Adipocyte (in vitro differentiated cells): ENCODE results near the gene C11orf97.

Source experiments
- DNase-seq: peaks from one replicate; pipeline ENCODE4 v3.0.0-alpha.2; 2015; ENCODE audit warnings: low read depth
- H3K27me3 ChIP-seq: replicated peaks from 2 replicates; pipeline ENCODE4 v1.7.0; 2013; ENCODE audit warnings: mild to moderate bottlenecking, low read length, moderate library complexity; ENCODE audit not compliant: control insufficient read depth, insufficient read depth
- H3K36me3 ChIP-seq: 2 replicates; pipeline ENCODE4 v1.7.0; 2013; ENCODE audit warnings: low read length, mild to moderate bottlenecking, moderate library complexity; ENCODE audit not compliant: control insufficient read depth, insufficient read depth, severe bottlenecking
- H3K4me1 ChIP-seq: 2 replicates; pipeline ENCODE4 v1.7.0; 2013; ENCODE audit warnings: mild to moderate bottlenecking, low read length, moderate library complexity; ENCODE audit not compliant: control insufficient read depth, insufficient read depth
- H3K4me3 ChIP-seq: 2 replicates; pipeline ENCODE4 v1.7.0; 2013; ENCODE audit warnings: mild to moderate bottlenecking, low read length, moderate library complexity
- H3K9ac ChIP-seq: 2 replicates; pipeline ENCODE4 v1.7.0; 2013; ENCODE audit warnings: mild to moderate bottlenecking, low read length, moderate library complexity
- H3K9me3 ChIP-seq: 2 replicates; pipeline ENCODE4 v1.7.0; 2013; ENCODE audit warnings: mild to moderate bottlenecking, low read length, moderate library complexity; ENCODE audit not compliant: control insufficient read depth

C11orf97 gene

DNA sequence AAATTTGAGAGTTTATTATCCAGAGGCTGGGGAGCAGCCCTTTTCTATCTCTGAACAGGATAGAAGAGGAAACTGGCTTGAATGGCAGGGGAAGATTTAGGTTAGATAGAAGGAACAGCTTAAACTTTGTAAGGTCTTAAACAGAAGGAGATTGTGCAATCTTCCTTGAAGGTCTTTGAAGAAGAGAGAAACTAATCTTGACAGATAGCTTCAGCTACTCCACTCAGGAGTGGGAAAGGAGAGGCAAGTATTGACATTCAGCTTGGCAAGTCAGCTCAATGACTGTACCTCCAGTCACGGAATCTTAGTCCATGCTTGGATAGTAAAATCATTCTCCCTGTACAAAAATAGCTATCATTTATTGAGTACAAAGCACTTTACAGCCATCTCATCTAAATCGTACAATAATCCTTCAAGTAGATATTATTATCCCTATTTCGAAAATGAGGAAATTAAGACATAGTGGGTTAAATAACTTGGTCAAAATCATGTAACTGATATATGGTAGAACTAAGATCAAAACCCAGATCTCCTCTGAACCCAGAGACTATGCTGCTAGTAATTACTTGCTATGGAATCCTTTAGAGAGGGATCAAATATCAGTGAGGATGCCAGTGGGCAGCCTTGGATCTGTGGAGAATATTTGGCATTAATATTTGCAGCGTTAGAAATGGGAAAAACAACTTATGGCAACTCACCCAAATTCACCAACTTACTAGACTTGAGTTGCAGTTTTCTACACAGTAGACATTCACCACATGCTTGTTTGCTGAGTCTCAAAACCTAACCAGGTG, 14.6 kb downstream of the C11orf97 start:
- no peak for DNase-seq
- H3K27me3 ChIP-seq, result no peaks in the 10 kb centered on the region
- H3K36me3 ChIP-seq, result no peaks in the 10 kb centered on the region

DNA sequence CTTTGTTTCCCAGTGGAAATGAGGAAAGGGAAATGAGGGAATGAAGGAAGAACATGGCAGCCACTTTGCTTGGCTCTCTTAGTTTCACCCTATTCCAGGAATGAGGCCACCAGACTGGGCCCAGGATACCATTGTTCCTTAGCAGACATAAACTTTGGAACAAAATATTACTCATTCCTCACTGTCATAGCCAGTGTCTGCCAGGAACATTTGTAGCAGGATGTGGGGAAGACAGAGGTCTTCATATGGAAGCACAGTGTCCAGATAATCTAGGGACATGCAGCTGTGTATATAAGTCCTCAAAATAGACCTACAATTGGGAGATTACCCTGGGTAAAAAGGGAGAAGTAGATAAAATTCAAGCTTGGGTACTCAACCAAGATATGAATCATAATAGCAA, 16.3 kb downstream of the C11orf97 start:
- no peak for DNase-seq
- H3K9ac ChIP-seq, result no peak overlapping the region

More for the DNA sequence above, 14.6 kb downstream of the C11orf97 start:
- H3K4me1 ChIP-seq, result peaks cover 7% of the 10 kb centered on the region
- H3K4me3 ChIP-seq, result no peak overlapping the region
- no peaks in the 10 kb centered on the region for H3K9me3 ChIP-seq
- no peak overlapping the region for H3K9ac ChIP-seq

DNA sequence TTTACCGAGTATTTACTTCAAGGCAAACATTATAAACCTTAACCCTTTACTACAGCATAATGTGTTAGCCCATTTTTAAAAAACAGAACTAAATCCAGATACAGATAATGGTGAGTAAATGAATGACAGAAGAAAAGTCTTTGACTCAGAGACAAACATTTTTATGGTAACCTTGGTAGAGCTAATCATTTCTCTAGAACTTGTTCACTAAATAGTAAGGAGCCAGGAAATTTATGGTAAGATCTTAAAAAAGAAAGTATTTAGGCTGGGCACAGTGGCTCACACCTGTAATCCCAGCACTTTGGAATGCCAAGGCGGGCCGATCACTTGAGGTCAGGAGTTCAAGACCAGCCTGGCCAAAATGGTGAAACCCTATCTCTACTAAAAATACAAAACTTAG, 19.9 kb downstream of the C11orf97 start:
- H3K27me3 ChIP-seq, result no peaks in the 10 kb centered on the region
- DNase-seq, result no peak
- no peak overlapping the region for H3K9ac ChIP-seq
- no peaks in the 10 kb centered on the region for H3K9me3 ChIP-seq
- H3K4me3 ChIP-seq, result no peak overlapping the region
- H3K4me1 ChIP-seq, result peaks cover 30% of the 10 kb centered on the region
- H3K36me3 ChIP-seq, result no peaks in the 10 kb centered on the region

More for the DNA sequence above, 16.3 kb downstream of the C11orf97 start:
- Histone ChIP-seq H3K27me3 (no peaks in the 10 kb centered on the region), H3K4me1 (peaks cover 14% of the 10 kb centered on the region), H3K4me3 (no peak overlapping the region), H3K9me3 (no peaks in the 10 kb centered on the region), H3K36me3 (no peaks in the 10 kb centered on the region)

DNA sequence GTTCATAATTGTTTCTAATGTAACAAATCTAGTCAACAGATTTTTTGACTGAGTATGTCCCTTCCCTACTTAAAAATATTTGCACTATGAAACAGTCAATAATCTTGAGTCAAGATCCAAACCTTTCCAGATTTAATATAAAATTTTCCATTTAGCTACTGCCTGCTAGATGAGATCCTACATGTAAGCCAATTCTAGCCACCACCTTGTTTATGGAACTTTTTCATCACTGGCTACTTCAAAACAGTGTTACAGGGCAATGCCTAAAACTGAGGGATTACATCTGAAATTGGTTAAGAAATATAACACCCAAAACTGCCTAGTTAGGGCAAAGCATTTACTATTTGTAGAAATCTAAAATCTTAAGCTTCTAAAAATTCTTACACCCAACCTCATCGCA, 20.9 kb downstream of the C11orf97 start:
- H3K27me3 ChIP-seq, result no peaks in the 10 kb centered on the region

DNA sequence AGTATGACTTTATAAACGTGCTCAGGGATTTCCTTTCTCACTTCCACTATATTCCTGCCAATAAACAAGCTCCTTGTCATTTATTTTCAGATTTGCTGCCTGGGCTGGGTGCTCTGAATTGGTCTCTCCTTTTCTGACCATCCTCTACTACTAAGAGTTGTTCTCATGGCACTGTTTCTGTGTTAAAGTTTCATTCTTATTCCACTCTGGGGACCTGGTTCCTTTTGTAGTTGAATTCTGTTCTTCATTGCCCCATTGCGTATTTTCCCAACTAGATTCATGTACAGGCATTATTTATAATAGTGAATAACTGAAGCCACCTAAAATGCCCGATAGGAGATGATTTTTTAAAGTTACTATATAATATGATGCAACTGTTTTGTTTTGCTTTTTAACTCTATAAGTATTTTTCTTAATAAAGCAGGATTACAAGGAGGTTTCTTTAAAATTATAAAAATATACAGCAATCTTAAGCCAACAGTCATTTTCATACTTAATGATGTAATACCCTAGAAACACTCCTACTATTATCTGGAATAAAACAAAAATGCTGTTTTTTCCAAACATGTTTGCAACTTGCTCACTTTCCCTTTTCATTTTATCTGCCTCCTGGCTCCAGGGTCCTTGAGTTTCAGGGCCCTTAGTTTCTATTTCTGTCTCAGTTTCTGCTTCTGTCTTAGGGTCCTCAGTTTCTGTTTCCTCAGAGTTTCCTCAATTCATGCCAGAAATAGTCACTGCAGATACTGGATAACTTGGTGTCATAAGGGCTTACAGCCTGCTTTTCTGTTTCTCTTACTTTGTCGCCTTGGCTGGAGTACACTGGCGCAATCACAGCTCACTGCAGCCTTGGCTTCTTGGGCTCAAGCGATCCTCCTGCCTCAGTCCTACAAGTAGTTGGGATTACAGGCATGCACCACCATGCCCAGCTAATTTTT, 21.7 kb downstream of the C11orf97 start:
- H3K9me3 ChIP-seq, result no peaks in the 10 kb centered on the region
- H3K9ac ChIP-seq, result peak overlapping the region; percentile 57
- H3K4me1 ChIP-seq, result peaks cover 36% of the 10 kb centered on the region
- DNase-seq, result no peak
- peak overlapping the region; percentile 58 for H3K4me3 ChIP-seq
- H3K36me3 ChIP-seq, result no peaks in the 10 kb centered on the region
- H3K27me3 ChIP-seq, result no peaks in the 10 kb centered on the region

More for the DNA sequence above, 20.9 kb downstream of the C11orf97 start:
- Histone ChIP-seq H3K4me3 (peak overlapping the region; percentile 58), H3K36me3 (no peaks in the 10 kb centered on the region), H3K4me1 (peaks cover 36% of the 10 kb centered on the region), H3K9ac (no peak overlapping the region), H3K9me3 (no peaks in the 10 kb centered on the region)
- no peak for DNase-seq

DNA sequence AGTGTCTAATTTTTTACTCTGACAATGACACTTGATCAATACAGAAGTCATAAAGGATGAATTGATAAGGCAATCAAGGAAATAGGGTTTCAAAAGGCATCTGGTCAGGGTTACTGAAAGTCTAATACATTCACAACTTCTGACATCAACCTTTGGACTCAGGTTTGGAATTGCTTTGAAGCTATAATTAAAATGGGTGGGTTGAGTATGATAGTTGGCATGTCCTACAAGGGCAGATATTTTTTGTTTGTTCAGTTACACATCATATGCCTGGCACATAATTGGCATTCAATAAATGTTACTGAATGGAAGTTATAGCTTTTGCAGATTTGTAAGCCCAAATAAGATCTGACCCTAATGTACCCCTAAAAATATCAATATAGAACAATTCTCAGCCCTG, 24.1 kb downstream of the C11orf97 start:
- peak overlapping the region; percentile 22 for H3K4me3 ChIP-seq
- H3K9me3 ChIP-seq, result no peaks in the 10 kb centered on the region
- no peak for DNase-seq
- H3K36me3 ChIP-seq, result no peaks in the 10 kb centered on the region
- H3K27me3 ChIP-seq, result no peaks in the 10 kb centered on the region
- peaks cover 36% of the 10 kb centered on the region for H3K4me1 ChIP-seq
- no peak overlapping the region for H3K9ac ChIP-seq

DNA sequence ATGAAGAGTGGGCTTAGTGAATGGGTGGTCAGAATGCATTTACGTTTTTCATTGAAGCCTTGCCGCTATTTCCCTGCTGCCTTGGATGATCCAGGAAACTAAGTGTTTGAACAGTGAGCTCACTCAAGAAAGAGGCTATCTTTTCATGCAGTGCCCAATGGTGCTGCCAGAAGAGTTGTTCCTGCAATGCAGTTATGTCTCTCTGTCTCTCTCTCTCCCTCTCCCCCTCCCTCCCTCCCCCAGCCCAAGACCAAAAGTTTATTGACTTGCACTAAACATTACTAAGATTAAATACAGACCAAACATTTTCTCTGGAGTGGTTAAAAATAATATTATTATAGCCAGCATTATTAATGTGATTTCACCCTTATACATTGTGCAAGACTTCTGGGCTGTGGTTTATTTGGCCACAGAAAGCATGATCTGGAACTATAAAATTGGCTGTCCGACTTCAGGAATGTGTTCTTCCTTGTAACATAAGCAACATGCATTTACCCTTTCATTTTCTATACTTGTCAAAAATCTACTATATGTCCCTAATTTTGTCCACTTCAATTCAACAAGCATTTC, 24.9 kb downstream of the C11orf97 start:
- H3K9me3 ChIP-seq, result no peaks in the 10 kb centered on the region
- no peaks in the 10 kb centered on the region for H3K36me3 ChIP-seq
- H3K9ac ChIP-seq, result peak overlapping the region; percentile 18
- H3K4me3 ChIP-seq, result peak overlapping the region; percentile 63
- peak; percentile 63 for DNase-seq
- peaks cover 36% of the 10 kb centered on the region for H3K4me1 ChIP-seq
- no peaks in the 10 kb centered on the region for H3K27me3 ChIP-seq

DNA sequence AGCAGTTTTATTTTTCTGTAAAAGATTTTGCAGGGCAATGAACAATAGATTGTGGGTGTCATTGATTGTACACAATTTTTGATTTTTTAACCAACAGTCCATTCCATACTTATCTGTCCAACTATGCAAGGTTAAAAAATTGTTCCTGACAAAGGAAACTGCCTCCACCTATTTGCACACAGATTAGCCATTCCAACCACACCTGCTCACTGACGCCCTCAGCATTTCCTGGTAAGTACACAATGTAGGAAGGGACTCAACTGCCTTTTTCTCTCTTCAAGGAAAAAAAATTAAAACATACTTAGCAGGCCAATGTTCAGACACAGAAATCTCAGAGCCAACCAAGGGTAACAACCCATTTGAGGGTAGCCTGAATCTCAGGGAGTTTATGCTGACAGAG, 27.2 kb downstream of the C11orf97 start:
- DNase-seq, result no peak
- Histone ChIP-seq H3K4me1 (peaks cover 29% of the 10 kb centered on the region), H3K9ac (no peak overlapping the region), H3K36me3 (no peaks in the 10 kb centered on the region), H3K4me3 (no peak overlapping the region), H3K27me3 (no peaks in the 10 kb centered on the region), H3K9me3 (no peaks in the 10 kb centered on the region)

DNA sequence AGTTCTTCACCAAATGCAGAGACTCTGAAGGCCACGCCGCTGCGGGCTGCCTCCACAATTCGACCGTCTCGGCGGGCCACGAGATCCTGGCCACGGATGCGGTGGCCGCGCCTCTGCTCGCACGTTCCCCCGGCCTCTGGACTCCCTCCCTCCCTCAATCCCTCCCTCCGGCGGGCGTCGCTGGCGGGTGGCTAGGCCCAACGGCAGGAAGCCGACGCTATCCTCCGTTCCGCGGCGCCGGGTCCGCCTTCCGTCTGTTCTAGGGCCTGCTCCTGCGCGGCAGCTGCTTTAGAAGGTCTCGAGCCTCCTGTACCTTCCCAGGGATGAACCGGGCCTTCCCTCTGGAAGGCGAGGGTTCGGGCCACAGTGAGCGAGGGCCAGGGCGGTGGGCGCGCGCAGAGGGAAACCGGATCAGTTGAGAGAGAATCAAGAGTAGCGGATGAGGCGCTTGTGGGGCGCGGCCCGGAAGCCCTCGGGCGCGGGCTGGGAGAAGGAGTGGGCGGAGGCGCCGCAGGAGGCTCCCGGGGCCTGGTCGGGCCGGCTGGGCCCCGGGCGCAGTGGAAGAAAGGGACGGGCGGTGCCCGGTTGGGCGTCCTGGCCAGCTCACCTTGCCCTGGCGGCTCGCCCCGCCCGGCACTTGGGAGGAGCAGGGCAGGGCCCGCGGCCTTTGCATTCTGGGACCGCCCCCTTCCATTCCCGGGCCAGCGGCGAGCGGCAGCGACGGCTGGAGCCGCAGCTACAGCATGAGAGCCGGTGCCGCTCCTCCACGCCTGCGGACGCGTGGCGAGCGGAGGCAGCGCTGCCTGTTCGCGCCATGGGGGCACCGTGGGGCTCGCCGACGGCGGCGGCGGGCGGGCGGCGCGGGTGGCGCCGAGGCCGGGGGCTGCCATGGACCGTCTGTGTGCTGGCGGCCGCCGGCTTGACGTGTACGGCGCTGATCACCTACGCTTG, 31.7 kb downstream of the C11orf97 start, which contains the start of gene FUT4:
Gene FUT4, plus strand, starts transcription at position 227 of the 951 bp plus-strand sequence. Its CDS starts 213 bp downstream, at position 440.
- H3K27me3 ChIP-seq, result no peaks in the 10 kb centered on the region
- DNase-seq, result peak; percentile 84
- peaks cover 2% of the 10 kb centered on the region for H3K36me3 ChIP-seq
- peak within 1 kb of the TSS; percentile 94 for H3K9ac ChIP-seq
- H3K9me3 ChIP-seq, result no peaks in the 10 kb centered on the region
- peaks cover 40% of the 10 kb centered on the region for H3K4me1 ChIP-seq
- peak within 1 kb of the TSS; percentile 83 for H3K4me3 ChIP-seq

DNA sequence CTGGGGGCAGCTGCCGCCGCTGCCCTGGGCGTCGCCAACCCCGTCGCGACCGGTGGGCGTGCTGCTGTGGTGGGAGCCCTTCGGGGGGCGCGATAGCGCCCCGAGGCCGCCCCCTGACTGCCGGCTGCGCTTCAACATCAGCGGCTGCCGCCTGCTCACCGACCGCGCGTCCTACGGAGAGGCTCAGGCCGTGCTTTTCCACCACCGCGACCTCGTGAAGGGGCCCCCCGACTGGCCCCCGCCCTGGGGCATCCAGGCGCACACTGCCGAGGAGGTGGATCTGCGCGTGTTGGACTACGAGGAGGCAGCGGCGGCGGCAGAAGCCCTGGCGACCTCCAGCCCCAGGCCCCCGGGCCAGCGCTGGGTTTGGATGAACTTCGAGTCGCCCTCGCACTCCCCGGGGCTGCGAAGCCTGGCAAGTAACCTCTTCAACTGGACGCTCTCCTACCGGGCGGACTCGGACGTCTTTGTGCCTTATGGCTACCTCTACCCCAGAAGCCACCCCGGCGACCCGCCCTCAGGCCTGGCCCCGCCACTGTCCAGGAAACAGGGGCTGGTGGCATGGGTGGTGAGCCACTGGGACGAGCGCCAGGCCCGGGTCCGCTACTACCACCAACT, 32.5 kb downstream of the C11orf97 start:
- Histone ChIP-seq H3K36me3 (peaks cover 2% of the 10 kb centered on the region), H3K4me3 (peak overlapping the region; percentile 83), H3K27me3 (no peaks in the 10 kb centered on the region), H3K9me3 (no peaks in the 10 kb centered on the region), H3K9ac (peak overlapping the region; percentile 94), H3K4me1 (peaks cover 41% of the 10 kb centered on the region)
- DNase-seq, result no peak
